ENCODE data around the gene CLDN5. TPM values are rescaled to one million over a fixed set of nuclear protein-coding genes. Genes with fewer than 3 reads are reported as not detected.

Gene CLDN5
- total RNA-seq, 4 donors from 2014 or later: 65.7 to 671 (median 224) TPM

DNA sequence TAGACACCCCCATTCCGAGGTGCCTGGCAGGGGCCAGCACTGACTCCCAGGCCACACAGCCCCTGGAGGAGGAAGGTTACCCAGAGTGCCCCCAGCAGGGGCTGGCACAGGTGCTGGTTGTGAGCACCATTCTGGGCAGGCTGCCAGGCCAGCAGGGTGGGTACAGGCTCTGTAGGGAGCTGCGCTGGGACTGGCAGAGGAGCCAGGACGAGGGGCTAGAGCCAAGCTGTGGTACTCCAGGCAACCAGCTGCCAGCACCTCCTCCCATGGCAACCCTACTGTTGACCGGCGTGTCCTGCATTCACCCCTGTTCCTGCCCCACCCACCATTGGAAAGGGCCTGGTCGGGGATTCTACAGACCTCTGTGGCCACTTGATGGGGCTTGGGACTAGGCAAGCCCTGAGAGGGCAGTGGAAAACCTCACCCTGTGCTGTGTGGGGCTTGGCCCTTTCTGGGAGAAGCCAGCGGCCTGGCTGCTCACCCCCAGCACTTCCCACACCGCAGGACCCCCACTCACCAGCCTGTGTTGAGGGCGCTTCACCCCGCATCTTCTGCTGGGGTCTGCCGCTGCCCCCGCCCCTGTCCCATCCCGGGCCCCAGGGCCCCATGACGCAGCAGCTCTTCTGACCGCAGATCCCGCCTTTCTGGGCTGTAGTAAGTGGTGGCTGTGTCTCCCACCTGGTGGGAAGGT lies 1.9 kb downstream of the CLDN5 start:
- DNase-seq: no peak
- H3K27me3 ChIP-seq: no peaks in the 10 kb centered on the region
- intact Hi-C loops (cut with DNase I; ENCODE audit: low total_unique reads): no loop called here
- H3K4me1 ChIP-seq: peaks cover 0 to 9% of the 10 kb centered on the region in 2 donors
- TF ChIP-seq POLR2A (IDR thresholded peaks at IDR 0.05): no peak
- TF ChIP-seq, protein P1, sequence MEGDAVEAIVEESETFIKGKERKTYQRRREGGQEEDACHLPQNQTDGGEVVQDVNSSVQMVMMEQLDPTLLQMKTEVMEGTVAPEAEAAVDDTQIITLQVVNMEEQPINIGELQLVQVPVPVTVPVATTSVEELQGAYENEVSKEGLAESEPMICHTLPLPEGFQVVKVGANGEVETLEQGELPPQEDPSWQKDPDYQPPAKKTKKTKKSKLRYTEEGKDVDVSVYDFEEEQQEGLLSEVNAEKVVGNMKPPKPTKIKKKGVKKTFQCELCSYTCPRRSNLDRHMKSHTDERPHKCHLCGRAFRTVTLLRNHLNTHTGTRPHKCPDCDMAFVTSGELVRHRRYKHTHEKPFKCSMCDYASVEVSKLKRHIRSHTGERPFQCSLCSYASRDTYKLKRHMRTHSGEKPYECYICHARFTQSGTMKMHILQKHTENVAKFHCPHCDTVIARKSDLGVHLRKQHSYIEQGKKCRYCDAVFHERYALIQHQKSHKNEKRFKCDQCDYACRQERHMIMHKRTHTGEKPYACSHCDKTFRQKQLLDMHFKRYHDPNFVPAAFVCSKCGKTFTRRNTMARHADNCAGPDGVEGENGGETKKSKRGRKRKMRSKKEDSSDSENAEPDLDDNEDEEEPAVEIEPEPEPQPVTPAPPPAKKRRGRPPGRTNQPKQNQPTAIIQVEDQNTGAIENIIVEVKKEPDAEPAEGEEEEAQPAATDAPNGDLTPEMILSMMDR (IDR thresholded peaks at IDR 0.05): no peak
- H3K36me3 ChIP-seq: no peaks in the 10 kb centered on the region
- peak overlapping the region; percentile 46 to 83 for H3K27ac ChIP-seq
- peak overlapping the region; percentile 27 to 39 for H3K4me3 ChIP-seq
- no peaks in the 10 kb centered on the region for H3K9me3 ChIP-seq

DNA sequence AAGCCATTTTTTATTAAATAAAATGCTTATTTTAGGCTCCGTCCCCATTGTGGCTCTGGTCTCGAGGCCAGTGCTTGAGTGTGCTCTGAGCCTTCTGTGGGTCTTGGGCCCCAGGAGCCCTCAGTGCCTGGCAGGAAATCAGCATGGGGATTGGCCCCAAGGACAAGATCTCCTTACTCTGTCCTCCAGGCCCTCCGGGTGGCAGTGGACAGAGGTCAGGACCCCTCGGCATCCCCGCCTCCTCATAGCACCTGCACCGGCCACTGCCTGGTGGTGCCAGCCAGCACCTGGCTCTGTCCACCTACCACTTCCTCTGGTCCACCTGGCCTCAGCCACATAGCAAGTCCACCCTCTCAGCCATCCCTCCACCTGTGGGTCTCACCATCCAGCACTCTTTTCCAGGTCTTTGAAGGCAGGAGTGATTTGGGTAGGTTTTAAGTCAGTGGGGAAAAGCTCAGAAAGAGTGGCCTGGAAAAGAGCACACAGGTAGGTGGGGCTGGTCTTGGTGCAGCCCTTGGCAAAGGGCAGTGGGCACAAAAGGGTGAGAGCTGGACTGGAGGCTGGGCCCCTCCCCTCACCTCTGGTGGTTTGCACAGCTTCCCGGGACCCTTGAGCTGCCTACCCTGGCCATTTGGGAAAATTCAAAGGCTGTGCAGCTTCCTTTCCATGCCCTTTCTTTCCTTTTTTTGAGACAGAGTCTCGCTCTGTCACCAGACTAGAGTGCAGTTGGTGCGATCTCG lies 3.5 kb downstream of the CLDN5 start:
- Histone ChIP-seq H3K4me1 (peaks cover 0 to 9% of the 10 kb centered on the region in 2 donors), H3K36me3 (no peaks in the 10 kb centered on the region), H3K9me3 (no peaks in the 10 kb centered on the region), H3K27ac (peak overlapping the region in 1 of 2 donors; percentile 83), H3K4me3 (peak overlapping the region in 1 of 2 donors; percentile 39), H3K27me3 (no peaks in the 10 kb centered on the region)
- intact Hi-C loops (cut with DNase I; ENCODE audit: low total_unique reads): no loop called here
- TF ChIP-seq POLR2A (IDR thresholded peaks at IDR 0.05): no peak
- TF ChIP-seq, protein P1 (IDR thresholded peaks at IDR 0.05): no peak
- no peak for DNase-seq

DNA sequence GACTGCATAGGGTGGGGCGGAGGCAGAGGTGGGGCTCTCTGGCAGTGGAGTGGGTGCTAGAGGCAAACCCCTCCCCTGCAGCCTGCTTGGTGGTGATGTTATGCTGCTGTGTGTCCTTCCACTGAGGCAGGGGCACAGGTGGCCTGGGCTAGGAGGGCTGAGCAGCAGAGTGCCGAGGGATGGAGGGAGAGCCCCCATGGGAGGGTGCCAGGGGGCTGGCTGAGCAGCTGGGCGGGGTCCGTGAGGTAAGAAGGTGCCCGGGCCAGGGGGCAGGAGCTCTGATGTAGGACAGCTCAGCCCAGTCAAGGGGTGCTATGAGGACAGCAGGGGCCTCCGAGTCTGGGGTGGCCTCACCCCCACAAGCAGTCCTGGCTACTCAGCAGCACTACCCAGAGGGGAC lies 4.2 kb downstream of the CLDN5 start:
- DNase-seq: no peak
- no peaks in the 10 kb centered on the region for H3K9me3 ChIP-seq
- H3K27ac ChIP-seq: peak overlapping the region in 1 of 2 donors; percentile 83
- TF ChIP-seq, protein P1 (IDR thresholded peaks at IDR 0.05): no peak
- no peak for TF ChIP-seq POLR2A (IDR thresholded peaks at IDR 0.05)
- intact Hi-C loops (cut with DNase I; ENCODE audit: low total_unique reads): no loop called here
- peaks cover 0 to 9% of the 10 kb centered on the region in 2 donors for H3K4me1 ChIP-seq
- no peak overlapping the region for H3K4me3 ChIP-seq
- no peaks in the 10 kb centered on the region for H3K27me3 ChIP-seq
- no peaks in the 10 kb centered on the region for H3K36me3 ChIP-seq

DNA sequence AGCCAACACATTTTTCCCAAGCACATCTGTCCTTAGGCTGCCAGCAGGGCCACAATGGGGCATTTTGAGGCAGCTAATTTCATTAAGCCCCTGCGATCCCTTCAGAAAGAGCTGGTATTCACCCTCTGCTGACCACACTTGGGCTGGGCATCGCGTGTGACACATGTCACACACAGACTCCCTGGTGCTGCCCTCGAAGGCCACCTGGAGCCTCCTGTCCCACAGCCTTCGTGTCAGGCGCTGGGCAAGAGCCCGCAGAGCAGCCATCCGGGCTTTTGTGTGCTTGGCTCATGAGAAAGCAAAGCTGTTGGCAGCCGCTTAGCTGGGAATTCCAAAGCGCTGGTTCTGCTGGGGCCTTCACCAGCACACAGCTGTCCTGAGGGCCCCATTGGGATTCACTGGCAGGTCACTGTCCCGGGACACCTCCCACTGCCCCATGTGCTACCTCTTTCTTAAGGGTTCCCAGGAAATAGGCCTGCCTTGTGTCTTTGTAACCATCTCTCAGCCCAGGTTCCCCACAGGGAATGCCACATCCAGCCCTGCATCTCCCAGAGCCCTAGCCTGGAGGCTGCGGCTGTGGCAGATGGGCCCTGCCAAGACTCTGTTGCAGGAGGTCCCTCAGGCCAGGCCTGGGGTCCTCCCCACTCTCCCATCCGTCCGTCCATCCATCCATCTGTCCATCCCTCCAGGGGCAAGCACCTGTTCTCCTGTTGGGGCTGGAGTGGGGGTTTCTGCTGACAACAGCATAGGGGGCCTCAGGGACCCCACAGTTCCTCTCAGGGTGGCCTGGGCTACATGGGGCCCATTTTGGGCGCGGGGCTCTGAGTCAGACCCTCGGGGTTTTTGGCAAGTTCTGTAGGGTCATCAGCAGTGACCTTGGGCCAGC lies 4.9 kb downstream of the CLDN5 start:
- no peaks in the 10 kb centered on the region for H3K9me3 ChIP-seq
- intact Hi-C loops (cut with DNase I; ENCODE audit: low total_unique reads): loop anchor here (10.0 kb wide), 1 partner anchor 56 kb away; no protein-coding TSS in a partner anchor
- H3K4me1 ChIP-seq: peaks cover 0 to 8% of the 10 kb centered on the region in 2 donors
- no peak overlapping the region for H3K4me3 ChIP-seq
- no peaks in the 10 kb centered on the region for H3K27me3 ChIP-seq
- no peaks in the 10 kb centered on the region for H3K36me3 ChIP-seq
- peak overlapping the region in 1 of 2 donors; percentile 83 for H3K27ac ChIP-seq
- DNase-seq: no peak
- no peak for TF ChIP-seq POLR2A (IDR thresholded peaks at IDR 0.05)
- TF ChIP-seq, protein P1 (IDR thresholded peaks at IDR 0.05): no peak
